Measurements from ENCODE around the gene SLC39A1.

- no peak for TF ChIP-seq POLR2A (IDR thresholded peaks at IDR 0.05)
- TF ChIP-seq, protein P1, sequence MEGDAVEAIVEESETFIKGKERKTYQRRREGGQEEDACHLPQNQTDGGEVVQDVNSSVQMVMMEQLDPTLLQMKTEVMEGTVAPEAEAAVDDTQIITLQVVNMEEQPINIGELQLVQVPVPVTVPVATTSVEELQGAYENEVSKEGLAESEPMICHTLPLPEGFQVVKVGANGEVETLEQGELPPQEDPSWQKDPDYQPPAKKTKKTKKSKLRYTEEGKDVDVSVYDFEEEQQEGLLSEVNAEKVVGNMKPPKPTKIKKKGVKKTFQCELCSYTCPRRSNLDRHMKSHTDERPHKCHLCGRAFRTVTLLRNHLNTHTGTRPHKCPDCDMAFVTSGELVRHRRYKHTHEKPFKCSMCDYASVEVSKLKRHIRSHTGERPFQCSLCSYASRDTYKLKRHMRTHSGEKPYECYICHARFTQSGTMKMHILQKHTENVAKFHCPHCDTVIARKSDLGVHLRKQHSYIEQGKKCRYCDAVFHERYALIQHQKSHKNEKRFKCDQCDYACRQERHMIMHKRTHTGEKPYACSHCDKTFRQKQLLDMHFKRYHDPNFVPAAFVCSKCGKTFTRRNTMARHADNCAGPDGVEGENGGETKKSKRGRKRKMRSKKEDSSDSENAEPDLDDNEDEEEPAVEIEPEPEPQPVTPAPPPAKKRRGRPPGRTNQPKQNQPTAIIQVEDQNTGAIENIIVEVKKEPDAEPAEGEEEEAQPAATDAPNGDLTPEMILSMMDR (IDR thresholded peaks at IDR 0.05): no peak
Observed at GRCh38 chr1:153941826-153942725, 21.3 kb downstream of the SLC39A1 start.

Measured in sigmoid colon (tissue), 3 donors.